Measurements from ENCODE around the gene PDE4A. TPM values are rescaled to one million over a fixed set of nuclear protein-coding genes. Genes with fewer than 3 reads are reported as not detected.

PDE4A gene
- total RNA-seq, 1 experiment from 2014 or later = 2.6 TPM

- DNase-seq = no peak
- Histone ChIP-seq H3K36me3 (replicated peaks; ENCODE audit: control insufficient read depth, insufficient read depth, low read length) (no peaks in the 10 kb centered on the region), H3K27me3 (ENCODE audit: control insufficient read depth, insufficient read depth, low read length) (peaks cover 17% of the 10 kb centered on the region), H3K4me3 (ENCODE audit: insufficient read depth, low read depth, low read length) (no peak overlapping the region)
Observed at GRCh38 chr19:10412257-10412977, 7.9 kb upstream of the PDE4A start.

- peaks cover 48% of the 10 kb centered on the region for H3K27me3 ChIP-seq (ENCODE audit: control insufficient read depth, insufficient read depth, low read length)
- no peak for DNase-seq
- H3K4me3 ChIP-seq (ENCODE audit: insufficient read depth, low read depth, low read length) = peak overlapping the region; percentile 51
- no peaks in the 10 kb centered on the region for H3K36me3 ChIP-seq (replicated peaks; ENCODE audit: control insufficient read depth, insufficient read depth, low read length)
Observed at GRCh38 chr19:10416083-10416379, 4.3 kb upstream of the PDE4A start.

GRCh38 chr19:10416380-10417257 lies 3.7 kb upstream of the PDE4A start:
- Histone ChIP-seq H3K36me3 (replicated peaks; ENCODE audit: control insufficient read depth, insufficient read depth, low read length) (no peaks in the 10 kb centered on the region), H3K27me3 (ENCODE audit: control insufficient read depth, insufficient read depth, low read length) (peaks cover 54% of the 10 kb centered on the region), H3K4me3 (ENCODE audit: insufficient read depth, low read depth, low read length) (peak overlapping the region; percentile 51)
- DNase-seq = peak; percentile 99

GRCh38 chr19:10417541-10418234 lies 2.6 kb upstream of the PDE4A start:
- H3K27me3 ChIP-seq (ENCODE audit: control insufficient read depth, insufficient read depth, low read length) = peaks cover 65% of the 10 kb centered on the region
- no peaks in the 10 kb centered on the region for H3K36me3 ChIP-seq (replicated peaks; ENCODE audit: control insufficient read depth, insufficient read depth, low read length)
- peak; percentile 85 for DNase-seq
- peak overlapping the region; percentile 2; the same call in 1 of the 2 replicates for H3K4me3 ChIP-seq (ENCODE audit: insufficient read depth, low read depth, low read length)

GRCh38 chr19:10418235-10418484 lies 2.2 kb upstream of the PDE4A start:
- no peak overlapping the region; the same call in 1 of the 2 replicates for H3K4me3 ChIP-seq (ENCODE audit: insufficient read depth, low read depth, low read length)
- H3K36me3 ChIP-seq (replicated peaks; ENCODE audit: control insufficient read depth, insufficient read depth, low read length) = no peaks in the 10 kb centered on the region
- peaks cover 68% of the 10 kb centered on the region for H3K27me3 ChIP-seq (ENCODE audit: control insufficient read depth, insufficient read depth, low read length)
- no peak for DNase-seq

GRCh38 chr19:10418485-10419199 lies 1.7 kb upstream of the PDE4A start:
- DNase-seq = peak; percentile 73
- H3K36me3 ChIP-seq (replicated peaks; ENCODE audit: control insufficient read depth, insufficient read depth, low read length) = no peaks in the 10 kb centered on the region
- H3K4me3 ChIP-seq (ENCODE audit: insufficient read depth, low read depth, low read length) = peak overlapping the region; percentile 53
- peaks cover 73% of the 10 kb centered on the region for H3K27me3 ChIP-seq (ENCODE audit: control insufficient read depth, insufficient read depth, low read length)

- DNase-seq = no peak
- Histone ChIP-seq H3K36me3 (replicated peaks; ENCODE audit: control insufficient read depth, insufficient read depth, low read length) (no peaks in the 10 kb centered on the region), H3K4me3 (ENCODE audit: insufficient read depth, low read depth, low read length) (peak overlapping the region; percentile 53), H3K27me3 (ENCODE audit: control insufficient read depth, insufficient read depth, low read length) (peaks cover 79% of the 10 kb centered on the region)
Observed at GRCh38 chr19:10419200-10419645, 1.1 kb upstream of the PDE4A start.

GRCh38 chr19:10419646-10420443 lies 493 bp upstream of the PDE4A start:
- Histone ChIP-seq H3K4me3 (ENCODE audit: insufficient read depth, low read depth, low read length) (peak overlapping the region; percentile 53), H3K36me3 (replicated peaks; ENCODE audit: control insufficient read depth, insufficient read depth, low read length) (no peaks in the 10 kb centered on the region), H3K27me3 (ENCODE audit: control insufficient read depth, insufficient read depth, low read length) (peaks cover 84% of the 10 kb centered on the region)
- peak; percentile 98 for DNase-seq

- Histone ChIP-seq H3K27me3 (ENCODE audit: control insufficient read depth, insufficient read depth, low read length) (peaks cover 85% of the 10 kb centered on the region), H3K36me3 (replicated peaks; ENCODE audit: control insufficient read depth, insufficient read depth, low read length) (no peaks in the 10 kb centered on the region), H3K4me3 (ENCODE audit: insufficient read depth, low read depth, low read length) (peak overlapping the region; percentile 2; the same call in 1 of the 2 replicates)
- DNase-seq = peak; percentile 43
Observed at GRCh38 chr19:10421240-10422045, 1.1 kb downstream of the PDE4A start.

GRCh38 chr19:10422046-10422461 lies 1.7 kb downstream of the PDE4A start:
- peak; percentile 25 for DNase-seq
- no peaks in the 10 kb centered on the region for H3K36me3 ChIP-seq (replicated peaks; ENCODE audit: control insufficient read depth, insufficient read depth, low read length)
- peaks cover 80% of the 10 kb centered on the region for H3K27me3 ChIP-seq (ENCODE audit: control insufficient read depth, insufficient read depth, low read length)
- H3K4me3 ChIP-seq (ENCODE audit: insufficient read depth, low read depth, low read length) = no peak overlapping the region

- Histone ChIP-seq H3K4me3 (ENCODE audit: insufficient read depth, low read depth, low read length) (no peak overlapping the region), H3K27me3 (ENCODE audit: control insufficient read depth, insufficient read depth, low read length) (peaks cover 79% of the 10 kb centered on the region), H3K36me3 (replicated peaks; ENCODE audit: control insufficient read depth, insufficient read depth, low read length) (no peaks in the 10 kb centered on the region)
- DNase-seq = peak; percentile 13
Observed at GRCh38 chr19:10422846-10423245, 2.5 kb downstream of the PDE4A start.

GRCh38 chr19:10424011-10424637 lies 3.8 kb downstream of the PDE4A start:
- peak; percentile 97 for DNase-seq
- Histone ChIP-seq H3K4me3 (ENCODE audit: insufficient read depth, low read depth, low read length) (peak overlapping the region; percentile 24), H3K36me3 (replicated peaks; ENCODE audit: control insufficient read depth, insufficient read depth, low read length) (no peaks in the 10 kb centered on the region), H3K27me3 (ENCODE audit: control insufficient read depth, insufficient read depth, low read length) (peaks cover 74% of the 10 kb centered on the region)

GRCh38 chr19:10427169-10427568 lies 6.8 kb downstream of the PDE4A start:
- DNase-seq = no peak
- Histone ChIP-seq H3K27me3 (ENCODE audit: control insufficient read depth, insufficient read depth, low read length) (peaks cover 78% of the 10 kb centered on the region), H3K4me3 (ENCODE audit: insufficient read depth, low read depth, low read length) (no peak overlapping the region), H3K36me3 (replicated peaks; ENCODE audit: control insufficient read depth, insufficient read depth, low read length) (no peaks in the 10 kb centered on the region)
